Transverse colon (tissue), 3 donors: ENCODE data around the gene S100A11.

ENCODE experiments used
- POLR2A ChIP-seq: fragments of 450-650 bp; IDR thresholded peaks from one replicate; pipeline ENCODE4 v1.6.1; 2016; ENCODE audit warnings: antibody characterized with exemption, mild to moderate bottlenecking, moderate library complexity
- TF ChIP-seq, protein P1 (sequence below), 5 experiments: fragments of 200-600 bp in 3 of 5; fragments of 450-650 bp in 2 of 5; sonication (generic) in 3 of 5; IDR thresholded peaks; 1 replicate in 2 of 5; 2 replicates in 3 of 5; pipeline ENCODE4 v1.5.1; 2016 to 2017; ENCODE audit warnings: antibody characterized with exemption in 5 of 5, inconsistent platforms in 3 of 5, mild to moderate bottlenecking in 2 of 5, moderate library complexity in 1 of 5

GRCh38 chr1:151985270-151985669, 51.5 kb downstream of the S100A11 start:
- no peak for TF ChIP-seq POLR2A
- TF ChIP-seq, protein P1, sequence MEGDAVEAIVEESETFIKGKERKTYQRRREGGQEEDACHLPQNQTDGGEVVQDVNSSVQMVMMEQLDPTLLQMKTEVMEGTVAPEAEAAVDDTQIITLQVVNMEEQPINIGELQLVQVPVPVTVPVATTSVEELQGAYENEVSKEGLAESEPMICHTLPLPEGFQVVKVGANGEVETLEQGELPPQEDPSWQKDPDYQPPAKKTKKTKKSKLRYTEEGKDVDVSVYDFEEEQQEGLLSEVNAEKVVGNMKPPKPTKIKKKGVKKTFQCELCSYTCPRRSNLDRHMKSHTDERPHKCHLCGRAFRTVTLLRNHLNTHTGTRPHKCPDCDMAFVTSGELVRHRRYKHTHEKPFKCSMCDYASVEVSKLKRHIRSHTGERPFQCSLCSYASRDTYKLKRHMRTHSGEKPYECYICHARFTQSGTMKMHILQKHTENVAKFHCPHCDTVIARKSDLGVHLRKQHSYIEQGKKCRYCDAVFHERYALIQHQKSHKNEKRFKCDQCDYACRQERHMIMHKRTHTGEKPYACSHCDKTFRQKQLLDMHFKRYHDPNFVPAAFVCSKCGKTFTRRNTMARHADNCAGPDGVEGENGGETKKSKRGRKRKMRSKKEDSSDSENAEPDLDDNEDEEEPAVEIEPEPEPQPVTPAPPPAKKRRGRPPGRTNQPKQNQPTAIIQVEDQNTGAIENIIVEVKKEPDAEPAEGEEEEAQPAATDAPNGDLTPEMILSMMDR (IDR thresholded peaks at IDR 0.05), result no peak
